SK-N-SH (cell line): ENCODE data around the gene LACTB. TPM values are rescaled to one million over a fixed set of nuclear protein-coding genes. Genes with fewer than 3 reads are reported as not detected.

Source experiments
- CTCF ChIA-PET: fragments of 300-600, 350-600 bp; formaldehyde crosslinking; extraction: SDS; loops from one replicate; lab custom pipeline; 2021; lab: Yijun Ruan, JAX
- POLR2A ChIA-PET: fragments of 350-600 bp; sonication (Branson Sonifier 250); formaldehyde crosslinking; extraction: SDS; loops from one replicate; lab custom pipeline; 2020; ENCODE audit warnings: antibody characterized with exemption, inconsistent platforms; lab: Yijun Ruan, JAX
- DNase-seq: peaks from one replicate; pipeline ENCODE4 v3.0.0; 2012
- H2AFZ ChIP-seq: fragments of 200-600 bp; sonication (generic); 2 replicates; pipeline ENCODE4 v1.8.1; 2016; ENCODE audit warnings: antibody characterized with exemption, mild to moderate bottlenecking, low read depth
- H3F3A ChIP-seq: fragments of 200-600 bp; sonication (generic); replicated peaks from 2 replicates; pipeline ENCODE3; 2016; ENCODE audit warnings: antibody characterized with exemption, mild to moderate bottlenecking; ENCODE audit not compliant: insufficient read depth
- H3K27ac ChIP-seq, 2 experiments: fragments of 200-500 bp in 1 of 2; fragments of 200-600 bp in 1 of 2; sonication (Bioruptor generic) in 1 of 2; sonication (generic), shearing (Covaris generic) in 1 of 2; 2 replicates each; pipeline versions ENCODE4 v1.5.1 to v1.6.1; 2014 to 2016; ENCODE audit warnings: low read depth in 2 of 2, inconsistent platforms in 1 of 2, low read length in 1 of 2, mild to moderate bottlenecking in 1 of 2, mixed read lengths in 1 of 2
- H3K27me3 ChIP-seq: fragments of 200-600 bp; sonication (generic), shearing (Covaris generic); 2 replicates; pipeline ENCODE4 v1.6.1; 2016; ENCODE audit warnings: mixed run types; ENCODE audit not compliant: insufficient read depth
- H3K36me3 ChIP-seq, 2 experiments: fragments of 200-500 bp in 1 of 2; fragments of 200-600 bp in 1 of 2; sonication (Bioruptor generic) in 1 of 2; sonication (generic) in 1 of 2; replicated peaks in 1 of 2; 2 replicates each; pipeline versions ENCODE3 to v1.5.1; 2014 to 2016; ENCODE audit warnings: low read length in 1 of 2, mild to moderate bottlenecking in 1 of 2; ENCODE audit not compliant: insufficient read depth in 2 of 2, control insufficient read depth in 1 of 2
- H3K4me1 ChIP-seq, 2 experiments: fragments of 200-500 bp in 1 of 2; fragments of 200-600 bp in 1 of 2; sonication (Bioruptor generic) in 1 of 2; sonication (generic), shearing (Covaris generic) in 1 of 2; 2 replicates each; pipeline versions ENCODE4 v1.5.1 to v1.6.1; 2014 to 2016; ENCODE audit warnings: low read depth in 1 of 2, low read length in 1 of 2, mixed run types in 1 of 2; ENCODE audit not compliant: insufficient read depth in 2 of 2, control insufficient read depth in 1 of 2
- H3K4me2 ChIP-seq: fragments of 200-600 bp; sonication (generic), shearing (Covaris generic); 2 replicates; pipeline ENCODE4 v1.6.1; 2017; ENCODE audit warnings: mixed run types
- H3K4me3 ChIP-seq, 2 experiments: fragments of 200-500 bp in 1 of 2; fragments of 200-600 bp in 1 of 2; sonication (Bioruptor generic) in 1 of 2; sonication (generic), shearing (Covaris generic) in 1 of 2; 2 replicates each; pipeline versions ENCODE4 v1.5.1 to v1.8.1; 2014 to 2016; ENCODE audit warnings: low read depth in 2 of 2, inconsistent platforms in 1 of 2, low read length in 1 of 2, mild to moderate bottlenecking in 1 of 2, mixed read lengths in 1 of 2, moderate library complexity in 1 of 2
- H3K79me2 ChIP-seq: fragments of 200-600 bp; sonication (generic); 2 replicates; pipeline ENCODE4 v1.8.1; 2017; ENCODE audit warnings: mild to moderate bottlenecking; ENCODE audit not compliant: insufficient read depth
- H3K9ac ChIP-seq: fragments of 200-600 bp; sonication (generic); 2 replicates; pipeline ENCODE4 v1.6.1; 2017; ENCODE audit warnings: mixed run types
- H3K9me2 ChIP-seq: fragments of 200-600 bp; sonication (generic); 2 replicates; pipeline ENCODE4 v1.6.1; 2017; ENCODE audit warnings: mixed run types
- H3K9me3 ChIP-seq: fragments of 200-600 bp; sonication (generic); 2 replicates; pipeline ENCODE4 v1.6.1; 2017; ENCODE audit warnings: mixed run types, mild to moderate bottlenecking, moderate library complexity
- H4K20me1 ChIP-seq: fragments of 200-600 bp; sonication (generic); 2 replicates; pipeline ENCODE4 v1.6.1; 2017; ENCODE audit warnings: mild to moderate bottlenecking, mixed run types; ENCODE audit not compliant: insufficient read depth
- ELF1 ChIP-seq: IDR thresholded peaks from 2 replicates; pipeline ENCODE4 v1.4.0; 2012
- FOXM1 ChIP-seq: IDR thresholded peaks from 2 replicates; pipeline ENCODE4 v1.4.0; 2012; ENCODE audit warnings: low read depth, mild to moderate bottlenecking
- GABPA ChIP-seq: IDR thresholded peaks from 2 replicates; pipeline ENCODE4 v1.4.0; 2012; ENCODE audit warnings: low read depth, mild to moderate bottlenecking
- MXI1 ChIP-seq: IDR thresholded peaks from 2 replicates; pipeline ENCODE4 v1.6.1; 2012; ENCODE audit warnings: mild to moderate bottlenecking, low read depth, low read length, improper control_type of control experiment
- NFIC ChIP-seq: IDR thresholded peaks from 2 replicates; pipeline ENCODE4 v1.4.0; 2012; ENCODE audit warnings: borderline replicate concordance
- RAD21 ChIP-seq: IDR thresholded peaks from 2 replicates; pipeline ENCODE4 v1.6.1; 2012; ENCODE audit warnings: mild to moderate bottlenecking, low read length
- RCOR1 ChIP-seq: fragments of 150-350 bp; IDR thresholded peaks from 2 replicates; pipeline ENCODE4 v1.6.1; 2017; ENCODE audit warnings: antibody characterized with exemption, low read length
- RXRA ChIP-seq: IDR thresholded peaks from 2 replicates; pipeline ENCODE4 v1.4.0; 2012; ENCODE audit warnings: low read depth, mild to moderate bottlenecking, borderline replicate concordance
- SMC3 ChIP-seq: IDR thresholded peaks from 2 replicates; pipeline ENCODE4 v1.6.1; 2012; ENCODE audit warnings: low read depth, low read length, improper control_type of control experiment
- TAF1 ChIP-seq: IDR thresholded peaks from 2 replicates; pipeline ENCODE4 v1.6.1; 2012; ENCODE audit warnings: low read depth, mild to moderate bottlenecking, low read length, moderate library complexity, borderline replicate concordance
- TEAD4 ChIP-seq: IDR thresholded peaks from 2 replicates; pipeline ENCODE4 v1.4.0; 2012; ENCODE audit warnings: mild to moderate bottlenecking, borderline replicate concordance; ENCODE audit not compliant: insufficient read depth
- WGBS: methylation state at CpG from one replicate; pipeline ENCODE4 v1.1.6; 2017; ENCODE audit warnings: low lambda C conversion rate; 5-methylcytosine and 5-hydroxymethylcytosine counted together
- polyA plus RNA-seq, 3 experiments: library from polyadenylated mRNA; depleted of rRNA; stranded (reverse); fragments of >200 nt; gene quantifications; 2 replicates each; pipeline ENCODE4 v1.2.3, GENCODE V29; 2012
- TF ChIP-seq, protein P1 (sequence below): IDR thresholded peaks from 2 replicates; pipeline ENCODE4 v1.6.1; 2012; ENCODE audit warnings: mild to moderate bottlenecking, low read depth, low read length, moderate library complexity
- TF ChIP-seq, protein P2 (sequence below): fragments of 200-600 bp; sonication (generic); IDR thresholded peaks from 2 replicates; pipeline ENCODE4 v1.6.1; 2017; ENCODE audit warnings: antibody characterized with exemption, mild to moderate bottlenecking, moderate library complexity
- TF ChIP-seq, protein P3 (sequence below): fragments of 150-350 bp; IDR thresholded peaks from 2 replicates; pipeline ENCODE4 v1.6.1; 2016; ENCODE audit warnings: mild to moderate bottlenecking, low read depth, low read length
- TF ChIP-seq, protein P4 (sequence below): IDR thresholded peaks from 2 replicates; pipeline ENCODE4 v1.4.0; 2012; ENCODE audit warnings: low read depth
- TF ChIP-seq, protein P5 (sequence below): IDR thresholded peaks from 2 replicates; pipeline ENCODE4; 2012
- TF ChIP-seq, protein P6 (sequence below): fragments of 150-350 bp; IDR thresholded peaks from 2 replicates; pipeline ENCODE4 v1.6.1; 2017; ENCODE audit warnings: antibody characterized with exemption, low read length, low read depth, borderline replicate concordance

Gene LACTB
- polyA plus RNA-seq, 1 of the 3 experiments (the other 2 are of a cell fraction) = 23.3 TPM

DNA sequence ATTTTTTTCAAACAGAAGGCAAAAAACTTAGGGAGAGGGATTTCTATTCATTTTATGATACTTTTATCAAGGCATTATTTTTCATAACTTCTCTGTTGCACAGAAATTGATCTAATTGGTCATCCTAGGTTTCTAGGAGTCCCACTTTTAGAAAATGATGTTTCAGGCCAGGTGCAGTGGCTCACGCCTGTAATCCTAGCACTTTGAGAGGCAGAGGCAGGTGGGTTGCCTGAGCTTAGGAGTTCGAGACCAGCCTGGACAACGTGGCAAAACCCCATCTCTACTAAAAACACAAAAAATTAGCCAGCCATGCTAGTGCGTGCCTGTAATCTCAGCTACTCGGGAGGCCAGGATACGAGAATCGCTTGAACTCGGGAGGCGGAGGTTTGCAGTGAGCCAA is 2.8 kb downstream of the LACTB start:
- Histone ChIP-seq H3K27me3 (no peaks in the 10 kb centered on the region), H3F3A (peaks cover 31% of the 10 kb centered on the region), H3K4me1 (peaks cover 0 to 3% of the 10 kb centered on the region in 2 experiments; a peak in 2 of 4 replicates), H2AFZ (no peak overlapping the region), H4K20me1 (no peaks in the 10 kb centered on the region), H3K9me3 (no peaks in the 10 kb centered on the region), H3K79me2 (peaks cover 36% of the 10 kb centered on the region), H3K4me2 (no peak overlapping the region), H3K4me3 (no peak overlapping the region), H3K9ac (no peak overlapping the region), H3K9me2 (no peaks in the 10 kb centered on the region), H3K36me3 (peaks cover 10 to 44% of the 10 kb centered on the region in 2 experiments), H3K27ac (no peak overlapping the region)
- ChIA-PET POLR2A (no interaction called here), CTCF (no interaction called here)
- over 99% methylated on average over 9 of the region's 9 CpGs for WGBS
- DNase-seq = no peak
- TF ChIP-seq, protein P1, sequence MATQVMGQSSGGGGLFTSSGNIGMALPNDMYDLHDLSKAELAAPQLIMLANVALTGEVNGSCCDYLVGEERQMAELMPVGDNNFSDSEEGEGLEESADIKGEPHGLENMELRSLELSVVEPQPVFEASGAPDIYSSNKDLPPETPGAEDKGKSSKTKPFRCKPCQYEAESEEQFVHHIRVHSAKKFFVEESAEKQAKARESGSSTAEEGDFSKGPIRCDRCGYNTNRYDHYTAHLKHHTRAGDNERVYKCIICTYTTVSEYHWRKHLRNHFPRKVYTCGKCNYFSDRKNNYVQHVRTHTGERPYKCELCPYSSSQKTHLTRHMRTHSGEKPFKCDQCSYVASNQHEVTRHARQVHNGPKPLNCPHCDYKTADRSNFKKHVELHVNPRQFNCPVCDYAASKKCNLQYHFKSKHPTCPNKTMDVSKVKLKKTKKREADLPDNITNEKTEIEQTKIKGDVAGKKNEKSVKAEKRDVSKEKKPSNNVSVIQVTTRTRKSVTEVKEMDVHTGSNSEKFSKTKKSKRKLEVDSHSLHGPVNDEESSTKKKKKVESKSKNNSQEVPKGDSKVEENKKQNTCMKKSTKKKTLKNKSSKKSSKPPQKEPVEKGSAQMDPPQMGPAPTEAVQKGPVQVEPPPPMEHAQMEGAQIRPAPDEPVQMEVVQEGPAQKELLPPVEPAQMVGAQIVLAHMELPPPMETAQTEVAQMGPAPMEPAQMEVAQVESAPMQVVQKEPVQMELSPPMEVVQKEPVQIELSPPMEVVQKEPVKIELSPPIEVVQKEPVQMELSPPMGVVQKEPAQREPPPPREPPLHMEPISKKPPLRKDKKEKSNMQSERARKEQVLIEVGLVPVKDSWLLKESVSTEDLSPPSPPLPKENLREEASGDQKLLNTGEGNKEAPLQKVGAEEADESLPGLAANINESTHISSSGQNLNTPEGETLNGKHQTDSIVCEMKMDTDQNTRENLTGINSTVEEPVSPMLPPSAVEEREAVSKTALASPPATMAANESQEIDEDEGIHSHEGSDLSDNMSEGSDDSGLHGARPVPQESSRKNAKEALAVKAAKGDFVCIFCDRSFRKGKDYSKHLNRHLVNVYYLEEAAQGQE = no peak
- TF ChIP-seq MXI1 (no peak), FOXM1 (no peak)

DNA sequence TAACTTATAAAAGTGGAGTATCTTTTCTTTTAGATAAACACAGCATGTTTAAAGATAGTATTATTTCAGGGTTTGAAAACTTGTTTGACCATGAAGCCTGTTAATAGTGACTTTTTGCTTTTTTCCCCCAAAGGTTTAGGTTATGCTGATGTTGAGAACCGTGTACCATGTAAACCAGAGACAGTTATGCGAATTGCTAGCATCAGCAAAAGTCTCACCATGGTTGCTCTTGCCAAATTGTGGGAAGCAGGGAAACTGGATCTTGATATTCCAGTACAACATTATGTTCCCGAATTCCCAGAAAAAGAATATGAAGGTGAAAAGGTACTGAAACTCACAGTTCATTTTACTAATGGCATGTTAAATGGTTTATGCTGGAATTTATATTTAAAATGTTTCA is 5.1 kb downstream of the LACTB start:
- H3F3A ChIP-seq = peaks cover 23% of the 10 kb centered on the region
- no peak overlapping the region for H3K9ac ChIP-seq
- no peaks in the 10 kb centered on the region for H3K9me3 ChIP-seq
- TF ChIP-seq TAF1 (no peak), SMC3 (no peak), RCOR1 (no peak), NFIC (no peak), TEAD4 (no peak), RAD21 (no peak), GABPA (no peak), RXRA (no peak), ELF1 (no peak), FOXM1 (no peak)
- TF ChIP-seq, protein P2, sequence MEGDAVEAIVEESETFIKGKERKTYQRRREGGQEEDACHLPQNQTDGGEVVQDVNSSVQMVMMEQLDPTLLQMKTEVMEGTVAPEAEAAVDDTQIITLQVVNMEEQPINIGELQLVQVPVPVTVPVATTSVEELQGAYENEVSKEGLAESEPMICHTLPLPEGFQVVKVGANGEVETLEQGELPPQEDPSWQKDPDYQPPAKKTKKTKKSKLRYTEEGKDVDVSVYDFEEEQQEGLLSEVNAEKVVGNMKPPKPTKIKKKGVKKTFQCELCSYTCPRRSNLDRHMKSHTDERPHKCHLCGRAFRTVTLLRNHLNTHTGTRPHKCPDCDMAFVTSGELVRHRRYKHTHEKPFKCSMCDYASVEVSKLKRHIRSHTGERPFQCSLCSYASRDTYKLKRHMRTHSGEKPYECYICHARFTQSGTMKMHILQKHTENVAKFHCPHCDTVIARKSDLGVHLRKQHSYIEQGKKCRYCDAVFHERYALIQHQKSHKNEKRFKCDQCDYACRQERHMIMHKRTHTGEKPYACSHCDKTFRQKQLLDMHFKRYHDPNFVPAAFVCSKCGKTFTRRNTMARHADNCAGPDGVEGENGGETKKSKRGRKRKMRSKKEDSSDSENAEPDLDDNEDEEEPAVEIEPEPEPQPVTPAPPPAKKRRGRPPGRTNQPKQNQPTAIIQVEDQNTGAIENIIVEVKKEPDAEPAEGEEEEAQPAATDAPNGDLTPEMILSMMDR = no peak
- TF ChIP-seq, protein P3, sequence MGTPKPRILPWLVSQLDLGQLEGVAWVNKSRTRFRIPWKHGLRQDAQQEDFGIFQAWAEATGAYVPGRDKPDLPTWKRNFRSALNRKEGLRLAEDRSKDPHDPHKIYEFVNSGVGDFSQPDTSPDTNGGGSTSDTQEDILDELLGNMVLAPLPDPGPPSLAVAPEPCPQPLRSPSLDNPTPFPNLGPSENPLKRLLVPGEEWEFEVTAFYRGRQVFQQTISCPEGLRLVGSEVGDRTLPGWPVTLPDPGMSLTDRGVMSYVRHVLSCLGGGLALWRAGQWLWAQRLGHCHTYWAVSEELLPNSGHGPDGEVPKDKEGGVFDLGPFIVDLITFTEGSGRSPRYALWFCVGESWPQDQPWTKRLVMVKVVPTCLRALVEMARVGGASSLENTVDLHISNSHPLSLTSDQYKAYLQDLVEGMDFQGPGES = no peak
- TF ChIP-seq, protein P4, sequence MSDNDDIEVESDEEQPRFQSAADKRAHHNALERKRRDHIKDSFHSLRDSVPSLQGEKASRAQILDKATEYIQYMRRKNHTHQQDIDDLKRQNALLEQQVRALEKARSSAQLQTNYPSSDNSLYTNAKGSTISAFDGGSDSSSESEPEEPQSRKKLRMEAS = no peak
- TF ChIP-seq, protein P5, sequence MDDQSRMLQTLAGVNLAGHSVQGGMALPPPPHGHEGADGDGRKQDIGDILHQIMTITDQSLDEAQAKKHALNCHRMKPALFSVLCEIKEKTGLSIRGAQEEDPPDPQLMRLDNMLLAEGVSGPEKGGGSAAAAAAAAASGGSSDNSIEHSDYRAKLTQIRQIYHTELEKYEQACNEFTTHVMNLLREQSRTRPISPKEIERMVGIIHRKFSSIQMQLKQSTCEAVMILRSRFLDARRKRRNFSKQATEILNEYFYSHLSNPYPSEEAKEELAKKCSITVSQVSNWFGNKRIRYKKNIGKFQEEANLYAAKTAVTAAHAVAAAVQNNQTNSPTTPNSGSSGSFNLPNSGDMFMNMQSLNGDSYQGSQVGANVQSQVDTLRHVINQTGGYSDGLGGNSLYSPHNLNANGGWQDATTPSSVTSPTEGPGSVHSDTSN = no peak
- TF ChIP-seq, protein P6, sequence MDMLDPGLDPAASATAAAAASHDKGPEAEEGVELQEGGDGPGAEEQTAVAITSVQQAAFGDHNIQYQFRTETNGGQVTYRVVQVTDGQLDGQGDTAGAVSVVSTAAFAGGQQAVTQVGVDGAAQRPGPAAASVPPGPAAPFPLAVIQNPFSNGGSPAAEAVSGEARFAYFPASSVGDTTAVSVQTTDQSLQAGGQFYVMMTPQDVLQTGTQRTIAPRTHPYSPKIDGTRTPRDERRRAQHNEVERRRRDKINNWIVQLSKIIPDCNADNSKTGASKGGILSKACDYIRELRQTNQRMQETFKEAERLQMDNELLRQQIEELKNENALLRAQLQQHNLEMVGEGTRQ = no peak
- H2AFZ ChIP-seq = no peak overlapping the region
- no peaks in the 10 kb centered on the region for H4K20me1 ChIP-seq
- POLR2A ChIA-PET = no interaction called here
- 84% methylated on average over 3 of the region's 3 CpGs for WGBS
- H3K36me3 ChIP-seq = peaks cover 17 to 65% of the 10 kb centered on the region in 2 experiments
- no peaks in the 10 kb centered on the region for H3K9me2 ChIP-seq
- H3K4me3 ChIP-seq = no peak overlapping the region
- H3K4me2 ChIP-seq = no peak overlapping the region
- peaks cover 36% of the 10 kb centered on the region for H3K79me2 ChIP-seq
- CTCF ChIA-PET = no interaction called here
- no peak overlapping the region for H3K27ac ChIP-seq
- no peaks in the 10 kb centered on the region; a peak in 1 of 4 replicates for H3K4me1 ChIP-seq
- no peak for DNase-seq
- H3K27me3 ChIP-seq = no peaks in the 10 kb centered on the region
